K562 (cell line): ENCODE data around the gene PDZRN3. TPM values are rescaled to one million over a fixed set of nuclear protein-coding genes. Genes with fewer than 3 reads are reported as not detected.

ENCODE experiments used
- ATAC-seq: fragments of 200-7000 bp; cut with Tn5 transposase; 3 replicates; pipeline ENCODE4 v1.9.1; 2020; ENCODE audit warnings: moderate library complexity
- BruUV-seq: library from RNA; stranded (reverse); fragments of 400-500 nt; replicated peaks from 2 replicates; lab custom pipeline; 2021; lab: Mats Ljungman, UMichigan
- CTCF ChIA-PET: fragments of 300-600 bp; formaldehyde crosslinking; extraction: SDS; loops from one replicate; lab custom pipeline; 2021; ENCODE audit warnings: low intra/inter-chr PET ratio; lab: Yijun Ruan, JAX
- POLR2A ChIA-PET: fragments of 300-600, 350-650 bp; sonication (Branson Sonifier 250); formaldehyde crosslinking; extraction: SDS; loops from one replicate; lab custom pipeline; 2021; ENCODE audit warnings: antibody characterized with exemption, inconsistent platforms; lab: Yijun Ruan, JAX
- DNase-seq, 4 experiments: peaks; one replicate each; pipeline versions ENCODE4 v3.0.0 to v3.0.0-alpha.2; 2011 to 2018; ENCODE audit warnings: low spot score in 3 of 4, mixed read lengths in 3 of 4; ENCODE audit errors: extremely low read depth in 1 of 4
- FAIRE-seq: peaks from 2 replicates; lab custom pipeline; 2011; peaks lifted over from hg19 to GRCh38; lab: Jason Lieb, UNC
- H2AFZ ChIP-seq: 2 replicates; pipeline ENCODE4 v1.6.0; 2011; ENCODE audit warnings: low read depth, low read length, control low read depth, inconsistent platforms
- H3K27ac ChIP-seq: fragments of 200-600 bp; 3 replicates; pipeline ENCODE4 v1.8.0; 2011; ENCODE audit warnings: low read depth, mild to moderate bottlenecking, control low read depth, inconsistent platforms, low read length, moderate library complexity, mixed read lengths; ENCODE audit errors: extremely low read depth
- H3K27me3 ChIP-seq, 2 experiments: fragments of 300-600 bp in 1 of 2; 2 replicates in 1 of 2; 3 replicates in 1 of 2; pipeline versions ENCODE4 v1.6.0 to v1.8.0; 2011; ENCODE audit warnings: inconsistent platforms in 2 of 2, low read length in 2 of 2, mild to moderate bottlenecking in 1 of 2, mixed read lengths in 1 of 2, moderate library complexity in 1 of 2; ENCODE audit not compliant: control insufficient read depth in 2 of 2, insufficient read depth in 2 of 2
- H3K36me3 ChIP-seq: fragments of 300-600 bp; 3 replicates; pipeline ENCODE4 v1.8.0; 2011; ENCODE audit warnings: mild to moderate bottlenecking, low read length, inconsistent platforms; ENCODE audit not compliant: control insufficient read depth, insufficient read depth
- H3K4me1 ChIP-seq, 2 experiments: fragments of 200-600 bp in 1 of 2; replicated peaks in 1 of 2; 2 replicates in 1 of 2; 3 replicates in 1 of 2; pipeline versions ENCODE4 v1.5.1 to v1.8.0; 2011; ENCODE audit warnings: inconsistent platforms in 2 of 2, low read length in 2 of 2, mild to moderate bottlenecking in 1 of 2, mixed read lengths in 1 of 2, moderate library complexity in 1 of 2; ENCODE audit not compliant: control insufficient read depth in 2 of 2, insufficient read depth in 2 of 2
- H3K4me2 ChIP-seq: 2 replicates; pipeline ENCODE4 v1.6.1; 2011; ENCODE audit warnings: low read length, control low read depth, inconsistent platforms, mixed read lengths; ENCODE audit not compliant: insufficient read depth
- H3K4me3 ChIP-seq: fragments of 200-600 bp; sonication (generic), shearing (Covaris generic); 2 replicates; pipeline ENCODE4 v1.5.1; 2016; ENCODE audit warnings: control low read depth, inconsistent platforms
- H3K79me2 ChIP-seq: fragments of 200-600 bp; 3 replicates; pipeline ENCODE4 v1.8.0; 2011; ENCODE audit warnings: low read length, inconsistent platforms; ENCODE audit not compliant: control insufficient read depth, insufficient read depth
- H3K9ac ChIP-seq, 2 experiments: 2 replicates each; pipeline versions ENCODE4 v1.6.0 to v1.6.1; 2011; ENCODE audit warnings: low read depth in 2 of 2, low read length in 2 of 2, control low read depth in 1 of 2, inconsistent platforms in 1 of 2, mild to moderate bottlenecking in 1 of 2, mixed read lengths in 1 of 2; ENCODE audit not compliant: insufficient read depth in 1 of 2
- H3K9me1 ChIP-seq: one replicate; pipeline ENCODE4 v1.6.0; 2011; ENCODE audit warnings: inconsistent platforms, mild to moderate bottlenecking, low read length, moderate library complexity; ENCODE audit not compliant: control insufficient read depth, insufficient read depth
- H3K9me3 ChIP-seq: replicated peaks from 2 replicates; pipeline ENCODE4 v1.5.1; 2011; ENCODE audit warnings: low read depth, low read length, inconsistent platforms; ENCODE audit not compliant: control insufficient read depth, insufficient read depth
- H4K20me1 ChIP-seq: replicated peaks from 2 replicates; pipeline ENCODE4 v1.6.1; 2011; ENCODE audit warnings: low read length, inconsistent platforms, mixed read lengths; ENCODE audit not compliant: control insufficient read depth, insufficient read depth
- ATF3 ChIP-seq, 2 experiments: fragments of 450-650 bp in 1 of 2; sonication (generic) in 1 of 2; formaldehyde crosslinking in 1 of 2; IDR thresholded peaks in 1 of 2; conservative IDR thresholded peaks in 1 of 2; 2 replicates each; pipeline versions ENCODE4 v1.6.1 to v1.8.1; 2016 to 2023; ENCODE audit warnings: mild to moderate bottlenecking in 2 of 2, moderate library complexity in 2 of 2, inconsistent platforms in 1 of 2, missing genetic modification reagents in 1 of 2
- CC2D1A ChIP-seq: fragments of 450-650 bp; IDR thresholded peaks from 2 replicates; pipeline ENCODE4 v1.6.1; 2017; ENCODE audit warnings: mild to moderate bottlenecking
- CEBPB ChIP-seq: fragments of 450-650 bp; IDR thresholded peaks from 2 replicates; pipeline ENCODE4 v1.6.1; 2016; ENCODE audit warnings: missing genetic modification characterization, missing compliant biosample characterization
- CEBPG ChIP-seq, 3 experiments: fragments of 200-800 bp in 1 of 3; sonication (Bioruptor generic) in 1 of 3; sonication (generic) in 1 of 3; formaldehyde crosslinking in 1 of 3; IDR thresholded peaks in 2 of 3; conservative IDR thresholded peaks in 1 of 3; 2 replicates each; pipeline versions ENCODE4 v1.6.1 to v1.8.0; 2016 to 2022; ENCODE audit warnings: missing compliant biosample characterization in 2 of 3, missing genetic modification characterization in 2 of 3, mild to moderate bottlenecking in 1 of 3, missing genetic modification reagents in 1 of 3
- MITF ChIP-seq: IDR thresholded peaks from 2 replicates; pipeline ENCODE4 v1.6.1; 2014; ENCODE audit warnings: antibody characterized with exemption
- WGBS: fragments of 100-300 bp; shearing (Covaris generic); methylation state at CpG from one replicate; pipeline ENCODE4 v1.1.6; 2016; ENCODE audit warnings: low coverage, mixed read lengths; ENCODE audit not compliant: insufficient coverage; ENCODE audit errors: missing lambda C conversion rate; 5-methylcytosine and 5-hydroxymethylcytosine counted together
- in situ Hi-C: fragments of 300-500 bp; cut with MboI; formaldehyde crosslinking; loops from 4 replicates; pipeline ENCODE4 v1.15.0; 2018; ENCODE audit warnings: inconsistent platforms, mixed read lengths
- intact Hi-C: fragments of 100-400 bp; cut with micrococcal nuclease; formaldehyde crosslinking; loops from 2 replicates; pipeline ENCODE4 v1.14.2; 2022
- polyA plus RNA-seq, 8 experiments: library from polyadenylated mRNA; depleted of rRNA in 4 of 8; stranded (reverse) in 5 of 8; unstranded in 3 of 8; fragments of >200 nt; fragmentation: Nextera tagmentation in 2 of 8; fragmentation: Illumina TruSeq in 1 of 8; extraction: Ambion mirVana in 2 of 8; extraction: Trizol in 1 of 8; gene quantifications; 2 replicates each; pipeline versions ENCODE4 v1.2.1 to v1.2.3, GENCODE V29; 2011 to 2014; ENCODE audit warnings: inconsistent platforms in 1 of 8, missing spikeins in 1 of 8
- total RNA-seq, 7 experiments: library from RNA; depleted of rRNA in 6 of 7; stranded (reverse); fragments of >200 nt in 6 of 7; fragmentation: Illumina TruSeq in 2 of 7; extraction: Trizol in 2 of 7; gene quantifications; 2 replicates each; pipeline versions ENCODE4 v1.2.1 to v1.2.3, GENCODE V29; 2011 to 2021; ENCODE audit warnings: low replicate concordance in 1 of 7

Gene PDZRN3
- total and polyA plus RNA-seq, 9 of the 15 experiments (the other 6 are each of a cell fraction or from before 2014, with no cell fraction given): 0.16 TPM; not detected in 8

GRCh38 chr3:73637042-73637441 is 12.3 kb upstream of the PDZRN3 start:
- Histone ChIP-seq H3K4me1 (no peaks in the 10 kb centered on the region), H3K9me3 (no peaks in the 10 kb centered on the region), H3K4me2 (no peak overlapping the region), H3K79me2 (no peaks in the 10 kb centered on the region), H3K36me3 (no peaks in the 10 kb centered on the region), H4K20me1 (no peaks in the 10 kb centered on the region), H3K9ac (no peak overlapping the region), H2AFZ (no peak overlapping the region), H3K27ac (no peak overlapping the region), H3K4me3 (no peak overlapping the region), H3K27me3 (no peaks in the 10 kb centered on the region), H3K9me1 (no peaks in the 10 kb centered on the region)
- intact Hi-C loops: no loop called here
- ChIA-PET CTCF (no interaction called here), POLR2A (no interaction called here)
- no peak for FAIRE-seq
- no peak for DNase-seq
- ATAC-seq: no peak
- BruUV-seq: no TSS peak
- in situ Hi-C loops: no loop called here
- no peak for TF ChIP-seq CC2D1A
- 0 out of 2 replicates have a peak, but pooled peaks have one; percentile 12 for TF ChIP-seq CEBPB
- TF ChIP-seq CEBPG (CRISPR knock-in tag; IDR thresholded peaks at IDR 0.05): no peak
- 0 out of 4 replicates have a peak, but pooled peaks of 1 of the 2 experiments have one; percentile 22 for TF ChIP-seq CEBPG (tag; conservative IDR thresholded peaks at IDR 0.05 in 1 of 2, IDR thresholded peaks at IDR 0.05 in 1 of 2)

GRCh38 chr3:73635254-73635653 is 10.5 kb upstream of the PDZRN3 start:
- ChIA-PET CTCF (no interaction called here), POLR2A (no interaction called here)
- Histone ChIP-seq H3K9me3 (no peaks in the 10 kb centered on the region), H3K36me3 (no peaks in the 10 kb centered on the region), H3K27ac (no peak overlapping the region), H3K27me3 (no peaks in the 10 kb centered on the region), H3K79me2 (no peaks in the 10 kb centered on the region), H3K9ac (no peak overlapping the region), H3K4me3 (no peak overlapping the region), H3K4me2 (no peak overlapping the region), H2AFZ (no peak overlapping the region), H3K4me1 (no peaks in the 10 kb centered on the region), H3K9me1 (no peaks in the 10 kb centered on the region), H4K20me1 (no peaks in the 10 kb centered on the region)
- intact Hi-C loops (no loop called here), in situ Hi-C loops (no loop called here)
- WGBS: 0% methylated on average over 1 of the region's 1 CpG
- no peak for DNase-seq
- no TSS peak for BruUV-seq
- FAIRE-seq: no peak
- ATAC-seq: no peak
- TF ChIP-seq ATF3 (IDR thresholded peaks at IDR 0.05): no peak
- no peak for TF ChIP-seq ATF3 (CRISPR knock-in tag; conservative IDR thresholded peaks at IDR 0.05)
- no peak for TF ChIP-seq MITF
